H1 (cell line): ENCODE measurements around the gene SLC35F3. TPM values are rescaled to one million over a fixed set of nuclear protein-coding genes. Genes with fewer than 3 reads are reported as not detected.

Experiments
- CTCF ChIA-PET: fragments of 300-600 bp; sonication (Branson Sonifier 250); formaldehyde crosslinking; loops from one replicate; lab custom pipeline; 2021; ENCODE audit not compliant: partially characterized antibody; lab: Charles Lee
- POLR2A ChIA-PET: fragments of 300-600 bp; sonication (Branson Sonifier 250); formaldehyde crosslinking; loops from one replicate; lab custom pipeline; 2021; ENCODE audit warnings: inconsistent platforms; ENCODE audit not compliant: partially characterized antibody; lab: Charles Lee
- DNase-seq, 2 experiments: peaks; one replicate each; pipeline versions ENCODE4 v3.0.0 to v3.0.0-alpha.2; 2010 to 2022; ENCODE audit warnings: low spot score in 2 of 2, low read depth in 1 of 2, mixed read lengths in 1 of 2
- FAIRE-seq: peaks from 2 replicates; lab custom pipeline; 2011; peaks lifted over from hg19 to GRCh38; lab: Jason Lieb, UNC
- H2AFZ ChIP-seq: 2 replicates; pipeline ENCODE4 v1.8.1; 2012; ENCODE audit warnings: low read length, inconsistent platforms
- H2AK5ac ChIP-seq: 2 replicates; pipeline ENCODE4 v1.6.1; 2013; ENCODE audit warnings: low read depth, low read length
- H2BK120ac ChIP-seq: replicated peaks from 2 replicates; pipeline ENCODE3; 2013; ENCODE audit warnings: low read depth, low read length, inconsistent platforms
- H2BK12ac ChIP-seq: 2 replicates; pipeline ENCODE4 v1.6.1; 2013; ENCODE audit warnings: low read depth, low read length
- H2BK15ac ChIP-seq: 2 replicates; pipeline ENCODE4 v1.6.1; 2013; ENCODE audit warnings: low read length
- H2BK20ac ChIP-seq: 2 replicates; pipeline ENCODE4 v1.6.1; 2013; ENCODE audit warnings: low read length
- H2BK5ac ChIP-seq: 2 replicates; pipeline ENCODE4 v1.6.1; 2013; ENCODE audit warnings: low read depth, low read length
- H3K14ac ChIP-seq: 2 replicates; pipeline ENCODE4 v1.6.1; 2013; ENCODE audit warnings: inconsistent platforms; ENCODE audit not compliant: insufficient read length
- H3K18ac ChIP-seq: 2 replicates; pipeline ENCODE4 v1.6.1; 2013; ENCODE audit warnings: low read length; ENCODE audit errors: extremely low read depth
- H3K23ac ChIP-seq: 2 replicates; pipeline ENCODE4 v1.6.1; 2013; ENCODE audit warnings: inconsistent platforms; ENCODE audit not compliant: insufficient read length
- H3K23me2 ChIP-seq: 2 replicates; pipeline ENCODE4 v1.6.1; 2013; ENCODE audit warnings: low read depth, low read length
- H3K27ac ChIP-seq: 2 replicates; pipeline ENCODE4 v1.6.1; 2011; ENCODE audit warnings: low read depth, low read length, inconsistent platforms
- H3K27me3 ChIP-seq, 4 experiments: replicated peaks in 1 of 4; 1 replicate in 1 of 4; 2 replicates in 3 of 4; pipeline versions ENCODE4 v1.6.1 to v1.8.1; 2011 to 2013; ENCODE audit warnings: low read length in 3 of 4, mild to moderate bottlenecking in 3 of 4, inconsistent platforms in 2 of 4, mixed read lengths in 2 of 4, moderate library complexity in 1 of 4; ENCODE audit not compliant: control insufficient read depth in 3 of 4, insufficient read depth in 3 of 4; ENCODE audit errors: extremely low read depth in 1 of 4
- H3K36me3 ChIP-seq, 4 experiments: 2 replicates each; pipeline versions ENCODE4 v1.6.1 to v1.8.1; 2011 to 2013; ENCODE audit warnings: mild to moderate bottlenecking in 4 of 4, low read length in 3 of 4, moderate library complexity in 2 of 4, control low read depth in 1 of 4, inconsistent platforms in 1 of 4; ENCODE audit not compliant: insufficient read depth in 4 of 4, control insufficient read depth in 2 of 4
- H3K4ac ChIP-seq: replicated peaks from 2 replicates; pipeline ENCODE3; 2013; ENCODE audit warnings: low read length, low read depth, mixed read lengths, inconsistent platforms; ENCODE audit not compliant: insufficient read length
- H3K4me1 ChIP-seq, 4 experiments: replicated peaks in 1 of 4; 1 replicate in 1 of 4; 2 replicates in 3 of 4; pipeline versions ENCODE4 v1.6.1 to v1.8.1; 2011 to 2013; ENCODE audit warnings: low read length in 3 of 4, inconsistent platforms in 2 of 4, mixed read lengths in 1 of 4; ENCODE audit not compliant: insufficient read depth in 4 of 4, control insufficient read depth in 3 of 4
- H3K4me2 ChIP-seq, 2 experiments: 2 replicates each; pipeline versions ENCODE4 v1.6.1 to v1.8.1; 2011 to 2013; ENCODE audit warnings: low read depth in 2 of 2, low read length in 2 of 2, control low read depth in 1 of 2, inconsistent platforms in 1 of 2, mild to moderate bottlenecking in 1 of 2; ENCODE audit not compliant: insufficient read depth in 1 of 2
- H3K4me3 ChIP-seq, 4 experiments: fragments of 200-600, 300-600 bp in 1 of 4; sonication (generic), shearing (Covaris generic), sonication (Bioruptor Twin) in 1 of 4; 2 replicates each; pipeline versions ENCODE4 v1.5.1 to v1.8.1; 2011 to 2016; ENCODE audit warnings: low read length in 4 of 4, low read depth in 3 of 4, control low read depth in 2 of 4, inconsistent platforms in 2 of 4, mild to moderate bottlenecking in 2 of 4, mixed read lengths in 1 of 4, moderate library complexity in 1 of 4; ENCODE audit not compliant: insufficient read depth in 2 of 4; ENCODE audit errors: extremely low read depth in 1 of 4
- H3K56ac ChIP-seq: replicated peaks from 2 replicates; pipeline ENCODE3; 2013; ENCODE audit warnings: low read depth, mild to moderate bottlenecking, mixed read lengths, low read length, inconsistent platforms; ENCODE audit not compliant: insufficient read length
- H3K79me1 ChIP-seq: 2 replicates; pipeline ENCODE4 v1.6.1; 2013; ENCODE audit warnings: low read depth, low read length, control low read depth
- H3K79me2 ChIP-seq, 2 experiments: 2 replicates each; pipeline versions ENCODE4 v1.6.1 to v1.8.1; 2012 to 2013; ENCODE audit warnings: low read length in 2 of 2, mild to moderate bottlenecking in 2 of 2, inconsistent platforms in 1 of 2; ENCODE audit not compliant: insufficient read depth in 2 of 2, control insufficient read depth in 1 of 2
- H3K9ac ChIP-seq, 4 experiments: replicated peaks in 1 of 4; 1 replicate in 1 of 4; 2 replicates in 3 of 4; pipeline versions ENCODE4 v1.6.1 to v1.8.1; 2011 to 2013; ENCODE audit warnings: low read depth in 3 of 4, low read length in 3 of 4, control low read depth in 2 of 4, mild to moderate bottlenecking in 2 of 4, moderate library complexity in 2 of 4, inconsistent platforms in 1 of 4; ENCODE audit errors: extremely low read depth in 1 of 4
- H3K9me3 ChIP-seq, 2 experiments: 2 replicates each; pipeline versions ENCODE4 v1.6.1 to v1.8.1; 2012 to 2013; ENCODE audit warnings: mild to moderate bottlenecking in 2 of 2, moderate library complexity in 2 of 2, control low read depth in 1 of 2, inconsistent platforms in 1 of 2, low read depth in 1 of 2, low read length in 1 of 2, mixed read lengths in 1 of 2; ENCODE audit not compliant: insufficient read depth in 2 of 2
- H4K20me1 ChIP-seq, 2 experiments: replicated peaks in 1 of 2; 2 replicates each; pipeline versions ENCODE3 to v1.8.1; 2011 to 2013; ENCODE audit warnings: inconsistent platforms in 2 of 2, low read length in 2 of 2, mild to moderate bottlenecking in 1 of 2; ENCODE audit not compliant: insufficient read depth in 2 of 2, control insufficient read depth in 1 of 2
- H4K5ac ChIP-seq: 2 replicates; pipeline ENCODE4 v1.6.1; 2013; ENCODE audit warnings: low read length, low read depth, mixed read lengths, inconsistent platforms; ENCODE audit not compliant: insufficient read length
- H4K8ac ChIP-seq: 2 replicates; pipeline ENCODE4 v1.8.0; 2013; ENCODE audit warnings: mild to moderate bottlenecking, moderate library complexity, low read length, inconsistent platforms; ENCODE audit not compliant: insufficient read depth; ENCODE audit errors: extremely low read depth
- H4K91ac ChIP-seq: replicated peaks from 2 replicates; pipeline ENCODE3; 2013; ENCODE audit warnings: low read length, mixed read lengths, inconsistent platforms; ENCODE audit not compliant: insufficient read length
- ASH2L ChIP-seq: fragments of 200-600, 300-600 bp; sonication (generic); IDR thresholded peaks from one replicate; pipeline ENCODE4 v1.7.1; 2017; ENCODE audit warnings: low read length
- CHD1 ChIP-seq: IDR thresholded peaks from 2 replicates; pipeline ENCODE4 v1.6.1; 2012; ENCODE audit warnings: low read depth, low read length, improper control_type of control experiment
- SIN3A ChIP-seq, 2 experiments: IDR thresholded peaks in 1 of 2; conservative IDR thresholded peaks in 1 of 2; 2 replicates each; pipeline ENCODE4 v1.6.1; 2011 to 2012; ENCODE audit warnings: low read length in 2 of 2, improper control_type of control experiment in 1 of 2, low read depth in 1 of 2, mild to moderate bottlenecking in 1 of 2
- SP1 ChIP-seq: IDR thresholded peaks from 2 replicates; pipeline ENCODE4 v1.6.1; 2011; ENCODE audit warnings: low read depth, low read length
- TEAD4 ChIP-seq: IDR thresholded peaks from 2 replicates; pipeline ENCODE4 v1.6.1; 2012; ENCODE audit warnings: low read depth, low read length, inconsistent platforms, mixed read lengths
- USF2 ChIP-seq: IDR thresholded peaks from 2 replicates; pipeline ENCODE4 v1.6.1; 2011; ENCODE audit warnings: low read length, improper control_type of control experiment
- YY1 ChIP-seq: IDR thresholded peaks from 2 replicates; pipeline ENCODE4 v1.6.1; 2011; ENCODE audit warnings: low read depth, mild to moderate bottlenecking, low read length
- WGBS, 2 experiments: shearing (Covaris generic) in 1 of 2; methylation state at CpG; one replicate each; pipeline versions ENCODE4 v1.1.6 to v1.1.7; 2013 to 2015; ENCODE audit warnings: low lambda C conversion rate in 2 of 2, mixed read lengths in 2 of 2, inconsistent platforms in 1 of 2, low coverage in 1 of 2, missing lambda C conversion rate in 1 of 2; ENCODE audit not compliant: insufficient replicate concordance in 2 of 2, insufficient coverage in 1 of 2, insufficient read length in 1 of 2; ENCODE audit errors: extremely low coverage in 1 of 2, missing lambda C conversion rate in 1 of 2; 5-methylcytosine and 5-hydroxymethylcytosine counted together
- polyA plus RNA-seq, 7 experiments: library from polyadenylated mRNA; depleted of rRNA in 3 of 7; stranded (reverse) in 5 of 7; unstranded in 2 of 7; fragments of >200 nt in 5 of 7; fragments of 200-250 nt in 2 of 7; gene quantifications; 1 replicate in 5 of 7; 2 replicates in 1 of 7; 4 replicates in 1 of 7; pipeline versions ENCODE4 v1.2.1 to v1.2.3, GENCODE V29; 2011 to 2013; ENCODE audit warnings: missing spikeins in 2 of 7, mixed read lengths in 2 of 7
- total RNA-seq: library from RNA; stranded (reverse); fragmentation: NEBNext Ultra II Directional; extraction: Animal tissue kit (Norgen Biotek cat#: 25700); gene quantifications from 2 replicates; pipeline ENCODE4 v1.2.1, GENCODE V29; 2021

Gene SLC35F3
- total and polyA plus RNA-seq, 2 of the 8 experiments (the other 6 are each of a cell fraction or from before 2014, with no cell fraction given): 0.78 to 1.2 TPM

DNA sequence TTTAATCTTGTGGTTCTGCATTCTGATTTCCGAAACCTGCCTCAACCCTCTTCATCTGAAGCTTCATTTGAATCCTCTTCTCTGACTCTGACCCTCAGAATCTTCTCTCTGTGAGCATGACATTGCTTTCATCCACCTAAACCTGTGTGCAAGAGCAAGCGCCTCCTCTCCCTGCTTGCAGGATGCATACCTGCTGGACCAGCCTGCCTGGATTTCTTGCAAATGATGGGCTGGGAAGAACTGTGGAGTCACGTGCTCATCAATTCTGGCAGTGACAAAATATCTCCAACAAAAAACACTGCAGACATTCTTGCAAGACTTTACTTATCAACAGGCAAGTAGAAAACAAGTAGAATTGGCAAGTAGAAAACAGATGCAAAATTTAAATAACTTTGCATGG lies 20.8 kb upstream of the SLC35F3 start:
- H3K14ac ChIP-seq: no peak overlapping the region
- peak overlapping the region in 1 of 2 experiments; percentile 49; a peak in 1 of 4 replicates for H3K4me2 ChIP-seq
- H3K27ac ChIP-seq: no peak overlapping the region
- 0 out of 7 replicates have a peak overlapping the region, but pooled peaks of 1 of the 4 experiments have one; percentile 2 for H3K9ac ChIP-seq
- H3K36me3 ChIP-seq: no peaks in the 10 kb centered on the region
- no peak overlapping the region for H2BK12ac ChIP-seq
- no peak overlapping the region for H2AK5ac ChIP-seq
- no peak overlapping the region for H4K8ac ChIP-seq
- H3K79me1 ChIP-seq: no peaks in the 10 kb centered on the region
- no peak overlapping the region for H3K4ac ChIP-seq
- H2BK120ac ChIP-seq: no peak overlapping the region
- 45% methylated on average over 3 of the region's 3 CpGs; no CpG with 5 or more reads in 1 of the 2 experiments for WGBS, 2 experiments
- peaks cover 0 to 4% (median 2%) of the 10 kb centered on the region in 4 experiments; a peak in 2 of 7 replicates for H3K4me1 ChIP-seq
- TF ChIP-seq ASH2L (peak; percentile 49), YY1 (no peak), SIN3A (conservative IDR thresholded peaks at IDR 0.05 in 1 of 2, IDR thresholded peaks at IDR 0.05 in 1 of 2; ENCODE audit: low read depth in 1 of 2, low read length in 2 of 2) (no peak), SP1 (peak; percentile 56; the same call in 1 of the 2 replicates), TEAD4 (0 out of 2 replicates have a peak, but pooled peaks have one; percentile 51), CHD1 (no peak), USF2 (peak; percentile 42; the same call in 1 of the 2 replicates)
- TF ChIP-seq, all 59 proteins: peak for 4
- Histone ChIP-seq H3K23ac (no peak overlapping the region), H3K56ac (no peak overlapping the region), H4K5ac (no peak overlapping the region), H3K18ac (no peak overlapping the region), H2AFZ (peak overlapping the region; percentile 47; the same call in 1 of the 2 replicates), H3K27me3 (no peaks in the 10 kb centered on the region), H2BK15ac (no peak overlapping the region), H3K4me3 (no peak overlapping the region), H2BK5ac (no peak overlapping the region), H3K23me2 (no peaks in the 10 kb centered on the region), H3K79me2 (no peaks in the 10 kb centered on the region), H4K91ac (no peak overlapping the region), H2BK20ac (no peak overlapping the region), H3K9me3 (no peaks in the 10 kb centered on the region), H4K20me1 (no peaks in the 10 kb centered on the region)
- CTCF ChIA-PET: no interaction called here
- DNase-seq: no peak
- no peak for FAIRE-seq
- POLR2A ChIA-PET: no interaction called here
